Endothelial cell of umbilical vein (primary cell): Measurements from ENCODE around the gene CCDC93. TPM values are rescaled to one million over a fixed set of nuclear protein-coding genes. Genes with fewer than 3 reads are reported as not detected.

ENCODE experiments used
- BruUV-seq: library from RNA; stranded (reverse); fragments of 400-500 nt; replicated peaks from 2 replicates; lab custom pipeline; 2021; lab: Mats Ljungman, UMichigan
- CTCF ChIA-PET: fragments of 300-600, 350-600 bp; sonication (Branson Sonifier 250); formaldehyde crosslinking; loops from one replicate; lab custom pipeline; 2021; ENCODE audit warnings: antibody characterized with exemption, inconsistent platforms; lab: Charles Lee
- POLR2A ChIA-PET: fragments of 300-600, 350-600 bp; sonication (Branson Sonifier 250); formaldehyde crosslinking; loops from one replicate; lab custom pipeline; 2021; ENCODE audit warnings: antibody characterized with exemption, inconsistent platforms; lab: Charles Lee
- DNase-seq: peaks from one replicate; pipeline ENCODE4 v3.0.0-alpha.2; 2011; ENCODE audit warnings: low read depth, low spot score
- FAIRE-seq: peaks from 2 replicates; lab custom pipeline; 2011; peaks lifted over from hg19 to GRCh38; lab: Jason Lieb, UNC
- H2AFZ ChIP-seq: 2 replicates; pipeline ENCODE4 v1.6.0; 2012; ENCODE audit warnings: low read depth, low read length, control low read depth, inconsistent platforms
- H3K27ac ChIP-seq: 2 replicates; pipeline ENCODE4 v1.5.1; 2011; ENCODE audit warnings: low read depth, mild to moderate bottlenecking, control low read depth, low read length, moderate library complexity; ENCODE audit not compliant: insufficient read depth
- H3K27me3 ChIP-seq, 2 experiments: 2 replicates each; pipeline versions ENCODE4 v1.6.0 to v1.6.1; 2011; ENCODE audit warnings: low read length in 2 of 2, mixed read lengths in 1 of 2; ENCODE audit not compliant: control insufficient read depth in 2 of 2, insufficient read depth in 2 of 2
- H3K36me3 ChIP-seq, 2 experiments: 2 replicates in 1 of 2; 3 replicates in 1 of 2; pipeline ENCODE4 v1.5.1; 2011; ENCODE audit warnings: low read length in 2 of 2, mild to moderate bottlenecking in 1 of 2, moderate library complexity in 1 of 2; ENCODE audit not compliant: control insufficient read depth in 2 of 2, insufficient read depth in 2 of 2; ENCODE audit errors: extremely low read depth in 1 of 2
- H3K4me1 ChIP-seq: 3 replicates; pipeline ENCODE4 v1.5.1; 2011; ENCODE audit warnings: mild to moderate bottlenecking, low read length; ENCODE audit not compliant: control insufficient read depth, insufficient read depth; ENCODE audit errors: extremely low read depth
- H3K4me2 ChIP-seq: 2 replicates; pipeline ENCODE4 v1.6.1; 2011; ENCODE audit warnings: low read length, control low read depth, mixed read lengths; ENCODE audit not compliant: insufficient read depth
- H3K4me3 ChIP-seq, 3 experiments: fragments of 200-600 bp in 1 of 3; sonication (generic), shearing (Covaris generic) in 1 of 3; replicated peaks in 1 of 3; 2 replicates each; pipeline ENCODE4 v1.5.1; 2011 to 2016; ENCODE audit warnings: control low read depth in 3 of 3, low read length in 3 of 3, mild to moderate bottlenecking in 2 of 3, inconsistent platforms in 1 of 3, low read depth in 1 of 3, moderate library complexity in 1 of 3; ENCODE audit not compliant: insufficient read depth in 1 of 3
- H3K79me2 ChIP-seq: 2 replicates; pipeline ENCODE4 v1.6.0; 2012; ENCODE audit warnings: low read length, inconsistent platforms; ENCODE audit not compliant: control insufficient read depth, insufficient read depth
- H3K9ac ChIP-seq: replicated peaks from 2 replicates; pipeline ENCODE3; 2011; ENCODE audit warnings: low read length, control low read depth; ENCODE audit not compliant: insufficient read depth; ENCODE audit errors: extremely low read depth
- H3K9me1 ChIP-seq: replicated peaks from 3 replicates; pipeline ENCODE4 v1.6.0; 2011; ENCODE audit warnings: mild to moderate bottlenecking, low read length; ENCODE audit not compliant: control insufficient read depth, insufficient read depth; ENCODE audit errors: extremely low read depth
- H3K9me3 ChIP-seq: replicated peaks from 2 replicates; pipeline ENCODE4 v1.5.1; 2012; ENCODE audit warnings: low read length, inconsistent platforms; ENCODE audit not compliant: control insufficient read depth, insufficient read depth
- H4K20me1 ChIP-seq: replicated peaks from 2 replicates; pipeline ENCODE3; 2011; ENCODE audit warnings: mild to moderate bottlenecking, low read length; ENCODE audit not compliant: control insufficient read depth, insufficient read depth; ENCODE audit errors: extremely low read depth
- GATA2 ChIP-seq: IDR thresholded peaks from 2 replicates; pipeline ENCODE4 v1.7.0; 2011; ENCODE audit warnings: low read depth, mild to moderate bottlenecking, moderate library complexity, mixed read lengths, low read length; ENCODE audit not compliant: insufficient read length, insufficient read depth
- dilution Hi-C: fragments of 300-500 bp; cut with MboI; formaldehyde crosslinking; loops from one replicate; pipeline ENCODE4 v1.15.0; 2019; ENCODE audit warnings: low sequenced_read_pairs; ENCODE audit not compliant: extremely low pct_ligation_motif_present
- intact Hi-C: fragments of 100-400 bp; cut with micrococcal nuclease; formaldehyde crosslinking; loops from one replicate; pipeline ENCODE4 v1.10.0; 2022
- polyA plus RNA-seq, 4 experiments: library from polyadenylated mRNA; depleted of rRNA in 3 of 4; stranded (reverse) in 3 of 4; unstranded in 1 of 4; fragments of >200 nt; gene quantifications; 2 replicates each; pipeline versions ENCODE4 v1.2.1 to v1.2.3, GENCODE V29; 2011 to 2012; ENCODE audit warnings: missing spikeins in 1 of 4
- total RNA-seq: library from RNA; stranded (reverse); gene quantifications from 2 replicates; pipeline ENCODE4 v1.2.3, GENCODE V29; 2021
- TF ChIP-seq, protein P1 (sequence below), 2 donors: IDR thresholded peaks; 1 replicate in 1 of 2; 2 replicates in 1 of 2; pipeline ENCODE4 v1.5.1; 2011; ENCODE audit warnings: low read length in 2 of 2, mild to moderate bottlenecking in 2 of 2, moderate library complexity in 2 of 2, control low read depth in 1 of 2, inconsistent platforms in 1 of 2, low read depth in 1 of 2; ENCODE audit not compliant: insufficient read depth in 1 of 2; ENCODE audit errors: extremely low read depth in 1 of 2
- TF ChIP-seq, protein P2 (sequence below): IDR thresholded peaks from 2 replicates; pipeline ENCODE4 v1.6.1; 2011; ENCODE audit not compliant: insufficient read depth, insufficient read length

Gene CCDC93
- total and polyA plus RNA-seq, 2 donors (not counting 3 experiments of a cell fraction or from before 2014, with no cell fraction given) = 13.8 to 35.1 TPM

GRCh38 chr2:118061135-118061955, 47.5 kb upstream of the CCDC93 start:
- H4K20me1 ChIP-seq = no peaks in the 10 kb centered on the region
- no peaks in the 10 kb centered on the region for H3K9me3 ChIP-seq
- ChIA-PET CTCF (interaction anchor here (0.8 to 7.4 kb wide), 5 partner anchors 11 to 58 kb away, joined by 3 to 75 read pairs (median 4); no protein-coding TSS in a partner anchor), POLR2A (no interaction called here)
- no TSS peak for BruUV-seq
- no peaks in the 10 kb centered on the region for H3K36me3 ChIP-seq
- TF ChIP-seq, protein P1, sequence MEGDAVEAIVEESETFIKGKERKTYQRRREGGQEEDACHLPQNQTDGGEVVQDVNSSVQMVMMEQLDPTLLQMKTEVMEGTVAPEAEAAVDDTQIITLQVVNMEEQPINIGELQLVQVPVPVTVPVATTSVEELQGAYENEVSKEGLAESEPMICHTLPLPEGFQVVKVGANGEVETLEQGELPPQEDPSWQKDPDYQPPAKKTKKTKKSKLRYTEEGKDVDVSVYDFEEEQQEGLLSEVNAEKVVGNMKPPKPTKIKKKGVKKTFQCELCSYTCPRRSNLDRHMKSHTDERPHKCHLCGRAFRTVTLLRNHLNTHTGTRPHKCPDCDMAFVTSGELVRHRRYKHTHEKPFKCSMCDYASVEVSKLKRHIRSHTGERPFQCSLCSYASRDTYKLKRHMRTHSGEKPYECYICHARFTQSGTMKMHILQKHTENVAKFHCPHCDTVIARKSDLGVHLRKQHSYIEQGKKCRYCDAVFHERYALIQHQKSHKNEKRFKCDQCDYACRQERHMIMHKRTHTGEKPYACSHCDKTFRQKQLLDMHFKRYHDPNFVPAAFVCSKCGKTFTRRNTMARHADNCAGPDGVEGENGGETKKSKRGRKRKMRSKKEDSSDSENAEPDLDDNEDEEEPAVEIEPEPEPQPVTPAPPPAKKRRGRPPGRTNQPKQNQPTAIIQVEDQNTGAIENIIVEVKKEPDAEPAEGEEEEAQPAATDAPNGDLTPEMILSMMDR (IDR thresholded peaks at IDR 0.05; ENCODE audit: extremely low read depth in 1 of 2, insufficient read depth in 1 of 2, low read depth in 1 of 2, low read length in 2 of 2) = no peak
- no peak for TF ChIP-seq GATA2
- TF ChIP-seq, protein P2, sequence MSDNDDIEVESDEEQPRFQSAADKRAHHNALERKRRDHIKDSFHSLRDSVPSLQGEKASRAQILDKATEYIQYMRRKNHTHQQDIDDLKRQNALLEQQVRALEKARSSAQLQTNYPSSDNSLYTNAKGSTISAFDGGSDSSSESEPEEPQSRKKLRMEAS = no peak
- H2AFZ ChIP-seq = no peak overlapping the region
- no peak overlapping the region for H3K4me2 ChIP-seq
- no peaks in the 10 kb centered on the region for H3K9me1 ChIP-seq
- intact Hi-C loops (loop anchor here (2.0 kb wide), 1 partner anchor 15 kb away; no protein-coding TSS in a partner anchor), dilution Hi-C loops (no loop called here)
- H3K27me3 ChIP-seq = peaks cover 5 to 8% of the 10 kb centered on the region in 2 experiments
- no peak overlapping the region for H3K27ac ChIP-seq
- no peak for FAIRE-seq
- H3K79me2 ChIP-seq = no peaks in the 10 kb centered on the region
- DNase-seq = peak; percentile 7
- no peak overlapping the region for H3K4me3 ChIP-seq
- H3K9ac ChIP-seq = no peak overlapping the region
- H3K4me1 ChIP-seq = no peaks in the 10 kb centered on the region
